ENCODE measurements around the gene C12orf76. TPM values are rescaled to one million over a fixed set of nuclear protein-coding genes. Genes with fewer than 3 reads are reported as not detected.

C12orf76 gene
- total and polyA plus RNA-seq, 2 of the 13 experiments (the other 11 are each of a cell fraction or from before 2014, with no cell fraction given), result 15.8 to 38.4 TPM

DNA sequence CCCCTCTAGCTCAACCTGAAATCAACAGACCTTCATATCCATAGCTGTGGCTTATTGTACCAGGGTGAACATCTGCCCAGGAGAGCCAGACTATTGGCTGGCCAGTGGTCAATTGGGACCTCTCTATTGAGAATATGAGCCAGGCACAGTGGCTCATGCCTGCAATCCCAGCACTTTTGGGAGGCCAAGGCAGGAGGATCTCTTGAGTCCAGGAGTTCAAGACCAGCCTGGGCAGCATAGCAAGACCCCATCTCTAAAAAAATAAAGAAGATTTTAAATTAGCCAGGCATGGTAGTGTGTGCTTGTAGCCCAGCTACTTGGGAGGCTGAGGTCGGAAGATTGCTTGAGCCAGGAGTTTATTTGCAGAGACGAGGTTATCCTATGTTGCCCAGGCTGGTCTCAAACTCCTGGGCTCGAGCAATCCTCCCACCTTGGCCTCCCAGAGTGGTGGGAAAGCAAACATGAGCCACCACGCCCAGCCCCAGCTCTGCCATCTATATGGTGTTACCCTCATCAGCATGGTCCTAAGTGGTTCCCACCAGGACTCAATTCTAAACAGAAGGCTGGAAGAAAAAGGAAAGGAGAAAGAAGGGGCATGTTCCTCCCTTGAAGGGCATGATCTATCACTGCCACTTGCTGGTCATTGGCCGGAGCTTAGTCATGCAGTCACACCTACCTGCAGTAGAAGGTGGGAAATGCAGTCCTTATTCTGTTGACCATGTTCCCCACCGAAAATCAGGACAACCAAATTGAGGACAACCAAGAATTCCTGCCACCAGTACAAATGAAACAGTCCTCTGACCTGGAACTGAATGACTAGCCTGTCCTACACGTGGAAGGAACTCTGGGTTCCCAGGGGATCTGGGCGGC, 42.2 kb upstream of the C12orf76 start (continued):
- TF ChIP-seq ZNF574 (CRISPR knock-in tag; IDR thresholded peaks at IDR 0.05) (no peak), MYC (CRISPR knock-in tag; IDR thresholded peaks at IDR 0.05; ENCODE audit: borderline replicate concordance) (no peak), GZF1 (CRISPR knock-in tag; IDR thresholded peaks at IDR 0.05) (no peak), BHLHE40 (IDR thresholded peaks at IDR 0.05; ENCODE audit: low read length) (no peak), ZNF782 (CRISPR knock-in tag; IDR thresholded peaks at IDR 0.05; ENCODE audit: borderline replicate concordance) (0 out of 2 replicates have a peak, but pooled peaks have one; percentile 3), ZNF788 (CRISPR knock-in tag; IDR thresholded peaks at IDR 0.05; ENCODE audit: borderline replicate concordance) (no peak), PCBP1 (IDR thresholded peaks at IDR 0.05; ENCODE audit: borderline replicate concordance, low read depth, low read length) (no peak), ZNF30 (CRISPR knock-in tag; IDR thresholded peaks at IDR 0.05) (no peak), POLR2G (IDR thresholded peaks at IDR 0.05; ENCODE audit: low read depth, low read length) (no peak), ZKSCAN1 (IDR thresholded peaks at IDR 0.05; ENCODE audit: low read length) (no peak), ZFAT (CRISPR knock-in tag; conservative IDR thresholded peaks at IDR 0.05) (no peak), ZBTB7A (CRISPR knock-in tag; IDR thresholded peaks at IDR 0.05) (no peak), HNRNPK (IDR thresholded peaks at IDR 0.05; ENCODE audit: low read depth, low read length, poor library complexity, severe bottlenecking) (no peak), ZNF468 (CRISPR knock-in tag; IDR thresholded peaks at IDR 0.05) (no peak), ZNF816 (CRISPR knock-in tag; IDR thresholded peaks at IDR 0.05; ENCODE audit: borderline replicate concordance) (no peak), ELF1 (CRISPR knock-in tag; IDR thresholded peaks at IDR 0.05) (0 out of 2 replicates have a peak, but pooled peaks have one; percentile 12), NR1H2 (CRISPR knock-in tag; IDR thresholded peaks at IDR 0.05; ENCODE audit: borderline replicate concordance, low read depth) (no peak), MAFF (IDR thresholded peaks at IDR 0.05; ENCODE audit: low read depth, low read length) (no peak), PCBP2 (optimal IDR thresholded peaks at IDR 0.05; ENCODE audit: low read depth, low read length, poor library complexity, severe bottlenecking) (no peak), TAF1 (CRISPR knock-in tag; IDR thresholded peaks at IDR 0.05) (peak; percentile 13; the same call in 1 of the 2 replicates), MAFG (CRISPR knock-in tag; IDR thresholded peaks at IDR 0.05) (no peak), ZSCAN21 (CRISPR knock-in tag; IDR thresholded peaks at IDR 0.05; ENCODE audit: borderline replicate concordance) (peak; percentile 17; the same call in 1 of the 2 replicates)
- TF ChIP-seq, protein P1, sequence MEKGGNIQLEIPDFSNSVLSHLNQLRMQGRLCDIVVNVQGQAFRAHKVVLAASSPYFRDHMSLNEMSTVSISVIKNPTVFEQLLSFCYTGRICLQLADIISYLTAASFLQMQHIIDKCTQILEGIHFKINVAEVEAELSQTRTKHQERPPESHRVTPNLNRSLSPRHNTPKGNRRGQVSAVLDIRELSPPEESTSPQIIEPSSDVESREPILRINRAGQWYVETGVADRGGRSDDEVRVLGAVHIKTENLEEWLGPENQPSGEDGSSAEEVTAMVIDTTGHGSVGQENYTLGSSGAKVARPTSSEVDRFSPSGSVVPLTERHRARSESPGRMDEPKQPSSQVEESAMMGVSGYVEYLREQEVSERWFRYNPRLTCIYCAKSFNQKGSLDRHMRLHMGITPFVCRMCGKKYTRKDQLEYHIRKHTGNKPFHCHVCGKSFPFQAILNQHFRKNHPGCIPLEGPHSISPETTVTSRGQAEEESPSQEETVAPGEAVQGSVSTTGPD (CRISPR knock-in tag; IDR thresholded peaks at IDR 0.05), result no peak
- TF ChIP-seq, protein P2, sequence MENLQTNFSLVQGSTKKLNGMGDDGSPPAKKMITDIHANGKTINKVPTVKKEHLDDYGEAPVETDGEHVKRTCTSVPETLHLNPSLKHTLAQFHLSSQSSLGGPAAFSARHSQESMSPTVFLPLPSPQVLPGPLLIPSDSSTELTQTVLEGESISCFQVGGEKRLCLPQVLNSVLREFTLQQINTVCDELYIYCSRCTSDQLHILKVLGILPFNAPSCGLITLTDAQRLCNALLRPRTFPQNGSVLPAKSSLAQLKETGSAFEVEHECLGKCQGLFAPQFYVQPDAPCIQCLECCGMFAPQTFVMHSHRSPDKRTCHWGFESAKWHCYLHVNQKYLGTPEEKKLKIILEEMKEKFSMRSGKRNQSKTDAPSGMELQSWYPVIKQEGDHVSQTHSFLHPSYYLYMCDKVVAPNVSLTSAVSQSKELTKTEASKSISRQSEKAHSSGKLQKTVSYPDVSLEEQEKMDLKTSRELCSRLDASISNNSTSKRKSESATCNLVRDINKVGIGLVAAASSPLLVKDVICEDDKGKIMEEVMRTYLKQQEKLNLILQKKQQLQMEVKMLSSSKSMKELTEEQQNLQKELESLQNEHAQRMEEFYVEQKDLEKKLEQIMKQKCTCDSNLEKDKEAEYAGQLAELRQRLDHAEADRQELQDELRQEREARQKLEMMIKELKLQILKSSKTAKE (CRISPR knock-in tag; IDR thresholded peaks at IDR 0.05; ENCODE audit: borderline replicate concordance), result no peak

All from HepG2 (cell line).